ENCODE data around the gene ANKS3. TPM values are rescaled to one million over a fixed set of nuclear protein-coding genes. Genes with fewer than 3 reads are reported as not detected.

ANKS3 gene
- total RNA-seq, 1 donor: 33.2 TPM

DNA sequence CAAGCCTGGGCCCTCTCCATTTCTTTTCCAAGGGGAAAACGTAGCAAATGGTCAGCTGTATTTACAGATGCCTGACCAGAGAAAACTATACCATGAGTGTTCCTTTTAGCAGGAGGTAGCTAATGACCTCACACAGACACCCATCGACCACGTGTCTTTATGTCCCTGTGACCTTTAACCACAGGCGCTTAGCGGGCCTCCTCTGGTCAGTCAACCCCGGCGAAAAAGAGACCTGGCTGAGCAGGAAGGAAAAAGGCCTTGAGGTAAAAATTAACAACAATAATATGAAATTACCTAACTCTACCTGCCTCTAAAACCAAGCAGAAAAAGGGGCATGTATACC lies 31.6 kb downstream of the ANKS3 start:
- TF ChIP-seq, protein P1, sequence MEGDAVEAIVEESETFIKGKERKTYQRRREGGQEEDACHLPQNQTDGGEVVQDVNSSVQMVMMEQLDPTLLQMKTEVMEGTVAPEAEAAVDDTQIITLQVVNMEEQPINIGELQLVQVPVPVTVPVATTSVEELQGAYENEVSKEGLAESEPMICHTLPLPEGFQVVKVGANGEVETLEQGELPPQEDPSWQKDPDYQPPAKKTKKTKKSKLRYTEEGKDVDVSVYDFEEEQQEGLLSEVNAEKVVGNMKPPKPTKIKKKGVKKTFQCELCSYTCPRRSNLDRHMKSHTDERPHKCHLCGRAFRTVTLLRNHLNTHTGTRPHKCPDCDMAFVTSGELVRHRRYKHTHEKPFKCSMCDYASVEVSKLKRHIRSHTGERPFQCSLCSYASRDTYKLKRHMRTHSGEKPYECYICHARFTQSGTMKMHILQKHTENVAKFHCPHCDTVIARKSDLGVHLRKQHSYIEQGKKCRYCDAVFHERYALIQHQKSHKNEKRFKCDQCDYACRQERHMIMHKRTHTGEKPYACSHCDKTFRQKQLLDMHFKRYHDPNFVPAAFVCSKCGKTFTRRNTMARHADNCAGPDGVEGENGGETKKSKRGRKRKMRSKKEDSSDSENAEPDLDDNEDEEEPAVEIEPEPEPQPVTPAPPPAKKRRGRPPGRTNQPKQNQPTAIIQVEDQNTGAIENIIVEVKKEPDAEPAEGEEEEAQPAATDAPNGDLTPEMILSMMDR (IDR thresholded peaks at IDR 0.05; ENCODE audit: insufficient read depth, low read depth, low read length): no peak
- DNase-seq (ENCODE audit: low read depth): no peak

DNA sequence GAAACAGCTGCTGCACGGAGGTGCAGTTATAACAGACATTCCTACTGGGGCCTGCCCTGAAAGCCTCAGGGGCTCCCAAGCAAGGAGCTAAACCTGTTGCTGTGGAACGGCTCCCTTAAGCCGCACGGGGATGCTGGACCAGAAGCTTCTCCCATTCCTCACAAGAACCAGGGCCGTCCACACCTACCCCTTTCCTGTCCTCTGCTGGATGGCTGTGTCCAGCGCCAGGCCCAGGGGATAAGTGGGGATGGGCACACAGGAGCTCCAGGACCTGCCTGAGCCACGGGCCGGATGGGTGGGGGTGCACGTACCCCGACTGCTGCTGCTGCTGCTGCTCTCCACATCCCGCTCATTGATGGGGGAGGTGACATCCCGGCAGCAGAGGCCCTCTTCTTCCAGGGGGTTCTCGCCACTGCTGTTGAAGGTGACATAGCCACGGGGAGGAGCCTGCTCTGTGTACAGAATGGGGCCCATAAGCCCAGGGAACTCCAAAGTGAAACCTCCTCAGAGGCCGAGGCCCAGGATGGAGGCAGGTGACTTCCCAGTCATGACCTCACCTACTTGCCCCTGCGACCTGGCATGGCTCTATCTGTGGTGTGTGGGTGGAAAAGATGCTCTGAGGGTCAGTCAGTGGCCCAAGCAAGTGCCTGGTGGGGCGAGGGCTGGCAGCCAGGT lies 32.1 kb downstream of the ANKS3 start:
- DNase-seq (ENCODE audit: low read depth): no peak
- TF ChIP-seq, protein P1 (IDR thresholded peaks at IDR 0.05; ENCODE audit: insufficient read depth, low read depth, low read length): no peak
- no peak overlapping the region for H3K4me3 ChIP-seq (ENCODE audit: low read depth, low read length)

More for the DNA sequence above, 31.6 kb downstream of the ANKS3 start:
- H3K4me3 ChIP-seq (ENCODE audit: low read depth, low read length): no peak overlapping the region

DNA sequence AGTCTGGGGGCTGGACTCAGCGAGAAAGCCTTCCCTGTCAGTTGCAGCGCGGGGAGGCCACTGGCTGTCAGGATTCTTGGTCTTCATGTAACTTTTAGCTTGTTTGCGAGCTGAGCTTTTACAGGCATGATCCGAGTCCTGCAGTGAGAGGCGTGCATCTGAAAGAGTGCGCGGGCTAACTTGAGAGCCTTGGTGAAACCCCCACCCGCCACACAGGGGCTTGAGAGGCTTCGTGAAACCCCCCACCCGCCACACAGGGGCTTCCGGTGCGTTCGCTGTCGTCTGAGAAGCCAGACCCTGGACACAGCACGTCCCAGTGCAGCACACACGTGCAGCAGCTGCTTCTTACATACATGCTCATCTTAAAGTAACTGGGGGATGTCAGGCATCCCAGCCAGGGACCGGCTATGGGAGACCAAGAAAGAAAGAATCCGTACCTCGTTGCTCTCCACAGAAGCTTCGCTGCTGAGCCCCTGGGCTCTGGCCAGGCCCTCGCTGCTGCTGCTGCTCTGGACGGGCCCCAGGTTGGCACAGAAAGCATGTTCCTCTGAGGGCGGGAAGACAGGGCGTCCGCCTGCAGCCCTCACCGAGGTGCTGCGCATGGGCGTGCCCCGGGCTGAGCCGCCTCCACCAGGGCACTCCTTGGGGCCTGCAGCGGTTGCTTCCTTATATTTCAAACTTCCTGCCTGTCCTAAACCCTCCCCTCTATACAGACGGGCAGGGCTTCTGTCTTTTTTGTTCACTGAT lies 32.9 kb downstream of the ANKS3 start:
- H3K4me3 ChIP-seq (ENCODE audit: low read depth, low read length): no peak overlapping the region
- TF ChIP-seq, protein P1 (IDR thresholded peaks at IDR 0.05; ENCODE audit: insufficient read depth, low read depth, low read length): no peak
- no peak for DNase-seq (ENCODE audit: low read depth)

DNA sequence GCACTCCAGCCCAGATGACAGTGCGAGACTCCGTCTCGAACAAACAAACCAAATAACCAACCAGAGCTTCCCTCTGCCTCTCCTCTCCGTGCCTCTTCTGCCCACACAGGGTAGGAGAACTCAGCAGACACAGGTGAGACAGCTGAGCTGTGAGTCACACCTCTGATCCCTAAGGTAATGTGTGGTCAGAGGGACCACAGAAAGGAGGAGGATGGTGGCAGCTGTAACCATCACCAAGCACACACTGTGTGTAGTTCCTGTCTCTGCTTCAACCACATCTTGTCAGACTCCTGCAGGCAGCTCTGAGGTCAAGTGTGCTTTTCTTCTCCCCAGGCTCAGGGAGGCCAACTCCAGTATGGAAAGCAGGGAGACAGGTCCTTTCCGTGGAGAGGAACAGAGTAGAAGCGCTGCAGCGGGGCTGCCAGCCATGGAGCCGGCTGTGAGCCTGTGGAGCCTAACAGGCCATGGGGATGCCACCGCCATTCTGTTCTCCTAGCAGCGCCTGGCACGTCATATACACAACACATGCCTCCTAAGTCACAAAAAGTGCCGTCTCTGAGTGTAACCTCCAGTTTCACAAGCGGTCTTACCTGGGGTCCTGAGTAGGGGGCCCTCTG lies 33.6 kb downstream of the ANKS3 start:
- no peak overlapping the region for H3K4me3 ChIP-seq (ENCODE audit: low read depth, low read length)
- TF ChIP-seq, protein P1 (IDR thresholded peaks at IDR 0.05; ENCODE audit: insufficient read depth, low read depth, low read length): no peak
- DNase-seq (ENCODE audit: low read depth): no peak

DNA sequence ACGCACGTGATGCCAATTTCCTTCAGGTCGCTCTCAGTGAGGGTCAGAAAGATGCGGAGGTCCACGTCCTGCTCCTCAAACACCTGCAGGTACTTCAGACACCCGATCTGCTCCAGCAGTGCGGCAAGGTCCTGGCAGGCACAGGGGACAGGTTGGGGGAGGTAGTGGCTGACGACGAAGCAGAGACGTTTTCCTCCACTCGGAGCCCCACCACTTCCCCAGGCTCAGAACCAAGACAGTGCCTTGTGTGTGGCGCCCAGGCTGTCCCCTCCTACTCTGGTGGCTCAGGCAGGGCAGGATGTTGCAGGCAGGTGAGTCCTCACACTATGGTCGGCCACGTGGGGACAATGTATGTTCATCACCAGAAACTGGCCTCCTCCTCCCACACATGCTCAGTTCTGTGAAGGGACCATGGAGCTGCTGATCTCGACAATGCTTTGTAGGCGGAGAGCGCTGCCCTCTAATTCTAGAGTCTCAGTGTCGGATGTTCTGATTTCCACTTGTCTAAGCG lies 35.0 kb downstream of the ANKS3 start:
- H3K4me3 ChIP-seq (ENCODE audit: low read depth, low read length): no peak overlapping the region
- DNase-seq (ENCODE audit: low read depth): no peak
- TF ChIP-seq, protein P1 (IDR thresholded peaks at IDR 0.05; ENCODE audit: insufficient read depth, low read depth, low read length): no peak

DNA sequence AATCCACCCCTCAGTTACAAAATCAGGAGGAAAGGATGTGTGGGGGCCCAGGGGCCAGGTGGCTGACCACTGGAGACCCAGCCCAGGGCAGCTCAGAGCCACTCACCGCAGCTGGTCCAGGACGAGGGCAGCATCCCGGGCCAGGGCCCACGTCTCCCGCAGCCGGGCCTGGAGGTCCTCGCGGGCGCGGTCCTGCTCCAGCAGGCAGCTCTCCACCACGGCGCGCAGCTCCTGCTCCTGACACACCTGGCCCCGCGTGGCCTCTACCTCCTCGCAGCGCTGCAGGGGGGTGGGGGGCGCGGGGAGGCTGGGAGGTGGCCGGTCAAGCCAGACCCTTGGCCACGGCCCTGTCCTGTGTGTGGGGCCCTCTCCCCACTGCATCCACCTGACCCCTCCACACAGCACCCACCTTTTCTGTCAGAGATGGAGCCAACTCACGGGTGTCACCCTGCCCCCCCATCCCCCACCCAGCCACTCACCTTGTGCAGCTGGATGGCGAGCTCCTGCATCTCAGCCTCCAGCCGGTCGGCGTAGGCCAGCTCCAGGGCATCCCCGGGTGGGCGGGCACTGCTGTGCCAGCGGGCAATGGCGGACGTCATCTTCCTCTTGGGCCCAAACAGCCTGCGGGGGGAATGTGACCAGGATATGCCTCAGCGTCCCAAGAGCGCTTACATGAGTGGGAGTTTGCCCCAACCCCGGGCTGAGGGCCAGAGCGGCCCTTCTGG lies 35.6 kb downstream of the ANKS3 start:
- TF ChIP-seq, protein P1 (IDR thresholded peaks at IDR 0.05; ENCODE audit: insufficient read depth, low read depth, low read length): no peak
- DNase-seq (ENCODE audit: low read depth): no peak
- no peak overlapping the region for H3K4me3 ChIP-seq (ENCODE audit: low read depth, low read length)

Data from fibroblast of villous mesenchyme (primary cell).